GM12874 (cell line): ENCODE data around the gene FAM83F.

Experiments
- CTCF ChIP-seq: IDR thresholded peaks from 2 replicates; pipeline ENCODE4 v1.5.1; 2011; ENCODE audit warnings: low read depth, mild to moderate bottlenecking, control low read depth, low read length, moderate library complexity; ENCODE audit not compliant: insufficient read depth

FAM83F gene

GRCh38 chr22:39997939-39998726, 3.4 kb downstream of the FAM83F start:
- TF ChIP-seq CTCF, result no peak

GRCh38 chr22:39999144-39999757, 4.5 kb downstream of the FAM83F start:
- no peak for TF ChIP-seq CTCF

- TF ChIP-seq CTCF, result no peak
Measured at GRCh38 chr22:40000171-40000570, 5.4 kb downstream of the FAM83F start.

- no peak for TF ChIP-seq CTCF
Measured at GRCh38 chr22:40001106-40001505, 6.4 kb downstream of the FAM83F start.

- TF ChIP-seq CTCF, result no peak
Measured at GRCh38 chr22:40001800-40002577, 7.2 kb downstream of the FAM83F start.

GRCh38 chr22:40002935-40003715, 8.4 kb downstream of the FAM83F start:
- TF ChIP-seq CTCF, result no peak
